ENCODE data around the gene VPS11.

DNA sequence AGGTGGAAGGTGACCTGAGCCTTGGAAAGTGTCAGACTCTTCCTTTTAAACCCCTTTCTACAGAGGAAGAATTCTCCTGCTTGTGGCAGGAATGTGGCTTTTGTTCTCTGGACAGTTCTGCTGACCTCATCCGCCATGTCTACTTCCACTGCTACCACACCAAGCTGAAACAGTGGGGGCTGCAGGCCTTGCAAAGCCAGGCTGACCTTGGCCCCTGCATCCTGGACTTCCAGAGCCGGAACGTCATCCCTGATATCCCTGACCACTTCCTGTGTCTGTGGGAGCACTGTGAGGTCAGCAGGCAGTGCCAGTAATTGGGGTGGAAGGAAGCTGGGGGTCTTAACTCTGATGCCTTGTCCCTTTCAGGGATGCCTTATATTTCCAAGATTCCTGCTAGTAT is 63.0 kb downstream of the VPS11 start:
- TF ChIP-seq POLR2A (IDR thresholded peaks at IDR 0.05): no peak
- TF ChIP-seq, protein P1, sequence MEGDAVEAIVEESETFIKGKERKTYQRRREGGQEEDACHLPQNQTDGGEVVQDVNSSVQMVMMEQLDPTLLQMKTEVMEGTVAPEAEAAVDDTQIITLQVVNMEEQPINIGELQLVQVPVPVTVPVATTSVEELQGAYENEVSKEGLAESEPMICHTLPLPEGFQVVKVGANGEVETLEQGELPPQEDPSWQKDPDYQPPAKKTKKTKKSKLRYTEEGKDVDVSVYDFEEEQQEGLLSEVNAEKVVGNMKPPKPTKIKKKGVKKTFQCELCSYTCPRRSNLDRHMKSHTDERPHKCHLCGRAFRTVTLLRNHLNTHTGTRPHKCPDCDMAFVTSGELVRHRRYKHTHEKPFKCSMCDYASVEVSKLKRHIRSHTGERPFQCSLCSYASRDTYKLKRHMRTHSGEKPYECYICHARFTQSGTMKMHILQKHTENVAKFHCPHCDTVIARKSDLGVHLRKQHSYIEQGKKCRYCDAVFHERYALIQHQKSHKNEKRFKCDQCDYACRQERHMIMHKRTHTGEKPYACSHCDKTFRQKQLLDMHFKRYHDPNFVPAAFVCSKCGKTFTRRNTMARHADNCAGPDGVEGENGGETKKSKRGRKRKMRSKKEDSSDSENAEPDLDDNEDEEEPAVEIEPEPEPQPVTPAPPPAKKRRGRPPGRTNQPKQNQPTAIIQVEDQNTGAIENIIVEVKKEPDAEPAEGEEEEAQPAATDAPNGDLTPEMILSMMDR (IDR thresholded peaks at IDR 0.05): no peak
